ENCODE data around the gene ARFGAP3.

ARFGAP3 gene

GRCh38 chr22:42884616-42885375 is 27.7 kb upstream of the ARFGAP3 start:
- no peak for DNase-seq (ENCODE audit: low spot score)

- no peak for DNase-seq (ENCODE audit: low spot score)
These were observed 26.9 kb upstream of the ARFGAP3 start for GRCh38 chr22:42883970-42884369.

DNA sequence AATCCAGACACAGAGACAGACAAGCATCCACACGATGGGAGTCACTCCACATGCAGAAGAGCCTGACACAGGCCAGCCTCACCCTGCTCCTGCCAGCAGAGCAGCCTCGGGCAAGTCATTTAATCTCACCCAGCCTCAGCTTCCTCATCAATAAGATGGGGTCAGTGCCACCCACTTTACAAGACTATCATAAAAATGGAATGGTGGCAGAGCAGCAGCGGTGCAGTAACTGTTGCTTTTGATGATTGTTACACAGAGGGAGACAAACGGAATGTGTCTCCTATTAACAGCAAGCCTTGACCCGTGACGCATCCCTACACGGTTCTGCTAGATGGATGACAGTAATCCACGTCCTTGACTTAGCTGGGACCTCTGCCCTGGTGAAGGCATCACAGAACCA is 26.0 kb upstream of the ARFGAP3 start:
- no peak for DNase-seq (ENCODE audit: low spot score)

DNA sequence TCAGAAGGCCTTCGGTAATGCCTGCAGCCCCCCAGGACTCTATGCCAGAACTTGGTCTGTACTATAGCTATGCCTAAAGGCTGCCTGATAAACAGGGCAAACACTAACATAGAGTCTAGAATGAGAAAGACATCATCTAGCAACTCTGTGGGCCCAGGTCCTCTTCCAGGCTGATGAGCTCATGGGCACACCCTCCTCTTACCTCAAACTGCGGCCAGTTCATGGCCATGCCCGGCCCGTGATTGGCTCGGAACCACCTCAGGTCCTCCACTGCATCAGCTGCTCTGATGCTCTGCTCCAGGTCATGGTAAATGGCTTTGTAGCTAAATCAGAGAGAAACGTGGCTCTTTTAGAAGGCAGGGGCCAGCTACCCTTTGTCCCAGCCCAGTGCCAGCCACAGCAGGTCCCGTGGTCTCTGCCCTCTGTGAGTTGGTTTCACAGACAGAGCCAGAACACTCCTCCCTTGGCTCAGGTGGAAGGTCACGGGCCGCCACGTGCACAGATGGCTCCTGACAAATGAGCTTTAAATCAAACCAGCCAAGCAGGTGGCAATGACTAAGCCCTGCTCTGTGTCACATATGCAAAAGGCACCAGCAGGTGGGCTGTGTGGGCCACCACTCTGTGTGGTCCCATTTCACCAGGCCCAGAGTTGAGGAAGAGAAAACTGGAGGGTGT is 25.0 kb upstream of the ARFGAP3 start:
- DNase-seq (ENCODE audit: low spot score) = no peak

DNA sequence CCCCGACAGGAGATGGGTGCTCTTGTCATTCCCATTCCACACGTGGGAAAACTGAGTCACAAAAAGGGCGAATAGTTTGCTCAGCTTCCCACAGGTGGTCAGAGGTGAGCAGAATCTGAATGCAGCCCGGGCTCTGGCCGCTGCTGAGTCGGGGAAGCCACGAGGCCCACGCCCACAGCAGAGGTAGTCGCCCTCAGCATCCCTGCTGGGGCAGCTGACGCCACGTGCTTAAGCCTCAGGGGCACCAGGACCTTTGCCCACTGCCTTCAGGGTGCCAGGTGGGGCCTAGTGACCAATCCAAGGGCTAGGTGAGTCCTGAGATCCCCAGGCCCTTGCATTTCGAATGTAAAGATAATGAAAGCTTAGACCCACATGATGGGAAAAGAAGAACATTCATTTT is 24.2 kb upstream of the ARFGAP3 start:
- no peak for DNase-seq (ENCODE audit: low spot score)

DNA sequence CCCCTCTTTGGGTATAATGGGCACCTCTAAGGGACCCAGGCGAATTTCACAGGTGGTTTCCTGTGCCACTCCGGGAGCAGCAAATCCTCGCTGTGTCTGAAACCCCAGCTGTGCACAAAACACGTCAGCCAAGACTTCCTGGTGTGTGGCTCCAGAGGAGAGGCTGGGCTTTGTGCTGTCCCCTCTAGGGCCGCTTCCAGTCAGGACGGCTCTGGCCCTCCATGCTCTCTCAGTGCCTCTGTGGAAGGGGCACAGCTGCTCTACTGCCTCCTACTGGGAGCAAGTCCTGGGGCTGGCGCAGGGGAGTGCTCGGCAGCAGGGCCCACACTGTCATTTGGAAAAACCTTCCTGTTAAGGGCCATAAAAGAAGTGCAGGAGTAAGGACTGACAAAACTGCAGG is 23.7 kb upstream of the ARFGAP3 start:
- no peak for DNase-seq (ENCODE audit: low spot score)

DNA sequence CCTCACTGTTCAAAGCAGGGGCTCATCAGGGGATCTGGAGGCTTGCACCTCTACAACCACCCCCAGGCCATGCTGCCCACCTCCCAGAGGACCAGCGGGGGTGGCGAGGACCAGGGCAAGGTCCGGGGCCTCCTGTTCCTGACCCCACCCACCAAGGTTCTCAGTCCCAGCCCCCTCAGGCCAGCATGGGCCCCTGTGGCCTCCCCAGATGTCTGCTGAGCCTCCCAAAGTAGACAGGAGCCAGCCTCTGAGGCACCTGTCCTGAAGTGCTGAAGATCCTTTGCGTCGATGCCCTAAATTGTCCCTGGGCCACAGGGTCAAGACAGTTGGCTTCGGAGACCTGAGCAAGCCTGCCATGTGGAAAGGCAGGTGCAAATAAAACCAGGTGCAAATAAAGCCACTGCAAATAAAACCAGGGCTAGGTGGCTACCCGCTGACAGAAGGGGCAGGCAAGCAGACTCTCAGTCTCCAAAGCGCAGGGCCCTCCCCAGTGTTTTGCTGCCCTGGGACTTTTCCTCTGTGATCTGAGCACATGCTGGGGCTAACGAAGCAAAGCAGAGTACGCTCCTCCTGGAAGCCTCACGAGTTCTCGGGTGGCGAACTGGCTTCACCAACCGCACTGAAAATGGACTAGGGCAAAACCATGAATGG is 22.4 kb upstream of the ARFGAP3 start:
- DNase-seq (ENCODE audit: low spot score) = no peak

- no peak for DNase-seq (ENCODE audit: low spot score)
These were observed 21.7 kb upstream of the ARFGAP3 start for GRCh38 chr22:42878561-42879305.

- DNase-seq (ENCODE audit: low spot score) = no peak
These were observed 20.7 kb upstream of the ARFGAP3 start for GRCh38 chr22:42877597-42878340.

GRCh38 chr22:42877158-42877557 is 20.1 kb upstream of the ARFGAP3 start:
- DNase-seq (ENCODE audit: low spot score) = no peak

DNA sequence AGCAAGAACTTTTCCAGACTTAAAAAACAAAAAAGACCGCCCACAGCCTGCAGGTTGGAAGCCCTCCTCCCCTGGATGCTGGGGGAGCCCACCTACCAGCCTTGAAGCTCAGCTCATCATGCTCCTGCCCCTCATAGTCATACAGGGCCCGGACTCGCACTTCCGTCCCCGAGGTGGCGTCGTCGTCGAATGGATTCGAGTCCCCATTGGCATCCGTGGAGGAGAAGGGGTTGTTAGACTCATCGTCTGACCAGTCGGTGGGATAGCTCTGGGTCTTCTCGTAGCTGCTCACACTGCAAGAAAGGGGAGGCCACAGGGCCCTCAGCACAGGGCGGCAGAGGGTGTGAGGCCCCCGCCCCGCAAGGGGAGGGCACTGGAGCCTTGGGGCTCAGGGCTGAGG is 19.0 kb upstream of the ARFGAP3 start:
- DNase-seq (ENCODE audit: low spot score) = no peak

DNA sequence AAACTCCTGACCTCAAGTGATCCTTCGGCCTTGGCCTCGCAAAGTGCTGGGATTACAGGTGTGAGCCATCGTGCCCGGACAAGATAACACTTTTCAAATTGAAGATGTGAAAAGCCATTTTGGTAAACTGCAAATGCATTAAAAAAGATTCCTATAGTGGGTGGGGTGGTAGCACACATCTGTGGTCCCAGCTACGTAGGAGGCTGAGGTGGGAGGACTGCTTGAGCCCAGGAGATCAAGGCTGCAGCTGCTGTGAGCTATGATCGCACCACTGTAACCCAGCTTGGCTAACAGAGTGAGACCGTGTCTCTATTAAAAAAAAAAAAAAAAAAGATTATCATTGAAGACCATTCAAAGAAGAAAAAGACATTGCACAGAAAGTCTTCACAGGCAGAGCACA is 16.9 kb upstream of the ARFGAP3 start:
- no peak for DNase-seq (ENCODE audit: low spot score)

GRCh38 chr22:42873356-42873755 is 16.3 kb upstream of the ARFGAP3 start:
- no peak for DNase-seq (ENCODE audit: low spot score)

DNA sequence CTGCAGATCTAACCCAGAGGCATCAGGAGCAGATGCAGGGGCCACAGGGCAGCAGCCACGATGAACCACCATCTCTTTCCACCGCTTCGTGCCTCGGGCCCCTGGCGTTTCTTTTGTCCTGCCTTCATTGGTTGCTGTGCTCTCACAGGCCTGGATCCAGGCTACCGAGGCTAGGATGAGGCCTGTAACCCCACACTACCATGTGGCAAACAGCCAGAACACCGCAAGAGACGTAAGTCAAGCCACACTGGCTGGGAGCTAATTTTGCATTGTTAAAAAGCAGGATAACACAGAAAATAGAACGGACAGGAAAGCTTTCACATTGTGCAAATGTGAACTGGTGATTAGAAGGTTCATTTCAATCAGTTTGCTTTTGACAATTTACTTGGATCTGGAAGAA is 15.7 kb upstream of the ARFGAP3 start:
- DNase-seq (ENCODE audit: low spot score) = no peak

DNA sequence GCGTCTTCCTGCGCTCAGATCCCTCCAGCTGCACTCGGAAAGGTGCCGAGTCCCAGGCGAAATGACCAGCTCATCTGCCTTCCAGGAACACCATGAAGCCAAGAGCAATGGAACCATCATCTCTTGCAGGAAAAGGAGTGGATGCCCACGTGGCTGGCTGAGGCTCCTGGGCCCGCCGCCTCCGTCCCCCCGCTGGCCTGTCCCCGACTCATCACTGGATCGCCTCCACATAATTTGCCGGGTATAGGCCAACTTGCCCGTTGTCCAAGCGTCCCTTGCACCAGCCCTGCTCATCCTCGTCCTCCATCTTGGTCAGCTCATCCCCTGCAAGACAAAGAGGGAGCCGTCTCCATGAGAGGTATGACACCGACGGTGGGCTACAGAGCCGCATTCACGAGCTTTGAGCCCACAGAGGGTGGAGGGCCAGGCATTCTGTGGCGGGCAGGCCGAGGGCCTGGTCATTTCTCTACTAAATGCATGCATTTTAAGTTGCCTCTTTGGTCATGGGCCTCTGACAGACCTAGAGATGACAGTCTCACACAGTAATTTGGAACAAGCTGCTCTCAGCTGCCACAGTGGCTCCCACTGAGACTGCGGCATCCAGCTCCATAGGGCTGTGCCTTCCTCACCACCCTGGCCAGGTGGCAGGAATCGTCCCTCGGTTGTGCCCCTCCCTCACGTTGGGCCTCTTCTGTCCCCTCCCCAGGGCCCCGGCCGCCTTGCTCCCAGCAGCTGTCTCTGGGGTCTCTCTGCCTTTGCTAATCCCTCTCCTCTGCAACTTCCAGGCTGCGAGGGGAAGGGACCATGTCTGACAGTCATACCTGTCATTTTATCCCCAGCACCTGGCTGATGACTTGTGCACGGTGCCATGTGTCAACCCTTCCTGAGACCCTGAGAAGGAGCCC is 14.3 kb upstream of the ARFGAP3 start:
- DNase-seq (ENCODE audit: low spot score) = no peak

DNA sequence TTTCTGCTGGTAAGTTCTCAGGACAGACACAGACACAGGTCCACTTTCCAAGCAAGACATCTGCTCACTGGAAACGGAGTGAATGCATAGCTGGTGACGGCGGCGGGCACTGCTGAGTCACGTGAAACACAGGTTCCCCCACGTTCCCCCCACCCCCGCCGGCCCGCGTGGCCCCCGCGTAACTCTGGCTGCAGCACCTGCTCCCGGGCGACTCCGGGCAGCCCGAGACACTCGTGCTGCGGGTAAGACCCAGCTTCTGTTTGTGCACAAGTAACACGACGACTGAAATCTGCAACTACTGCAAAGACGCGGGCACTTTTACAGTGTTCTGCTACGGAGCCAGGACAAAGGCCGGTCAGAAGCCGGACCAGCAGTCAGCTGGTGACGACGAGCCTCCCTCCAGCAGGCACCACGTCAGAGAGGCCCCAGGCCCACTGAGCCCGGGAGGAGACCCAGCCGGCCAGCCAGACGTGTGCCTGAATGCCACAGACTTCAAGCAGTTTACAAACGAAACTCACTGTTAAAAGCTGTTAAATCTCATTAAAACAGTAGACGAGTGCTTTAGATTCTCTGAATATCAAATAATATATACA is 12.9 kb upstream of the ARFGAP3 start:
- DNase-seq (ENCODE audit: low spot score) = no peak

DNA sequence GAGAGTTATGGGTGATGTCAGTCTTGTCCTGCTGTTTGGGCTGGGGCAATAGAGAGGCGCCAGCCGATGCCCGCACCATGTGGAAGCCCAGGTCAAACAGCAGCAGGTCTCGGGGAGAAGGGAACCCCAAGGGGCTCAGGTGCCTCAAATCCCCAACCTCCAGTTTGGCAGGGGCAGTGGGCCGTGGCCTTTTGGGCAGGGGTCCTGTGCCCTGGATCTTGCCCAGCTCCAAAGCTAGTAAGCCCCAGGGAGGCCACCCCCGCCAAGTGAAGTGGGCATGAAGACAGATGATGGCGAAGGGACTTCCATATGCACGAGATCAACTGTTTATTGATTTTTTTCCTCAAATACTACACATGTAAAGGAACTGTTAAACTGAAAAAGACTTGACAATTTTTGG is 12.4 kb upstream of the ARFGAP3 start:
- DNase-seq (ENCODE audit: low spot score) = no peak

DNA sequence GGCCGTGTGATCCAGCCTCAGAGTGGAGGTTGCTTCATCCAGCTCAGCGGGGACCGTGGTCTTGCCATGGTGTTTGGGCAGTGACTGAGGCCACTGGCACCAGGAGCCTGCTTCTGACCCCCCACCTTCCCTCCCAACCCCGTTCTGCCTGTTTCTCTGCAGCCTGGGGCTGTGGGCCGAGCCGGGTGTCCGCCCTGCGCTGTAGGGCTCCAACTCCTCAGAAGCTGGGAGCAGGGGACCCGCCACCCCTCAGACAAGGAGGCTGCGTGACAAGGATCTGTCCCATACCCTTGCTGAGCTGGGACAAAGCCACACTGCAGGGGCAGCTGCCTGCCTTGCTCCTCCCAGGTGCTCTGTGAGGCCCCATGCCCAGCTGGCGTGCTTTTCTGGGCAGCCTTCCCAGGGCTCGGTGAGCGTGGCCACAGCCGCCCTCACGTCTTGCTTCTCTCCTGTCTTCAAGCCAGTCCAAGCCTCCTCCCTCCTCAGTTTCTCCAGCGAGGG is 11.7 kb upstream of the ARFGAP3 start:
- DNase-seq (ENCODE audit: low spot score) = no peak

DNA sequence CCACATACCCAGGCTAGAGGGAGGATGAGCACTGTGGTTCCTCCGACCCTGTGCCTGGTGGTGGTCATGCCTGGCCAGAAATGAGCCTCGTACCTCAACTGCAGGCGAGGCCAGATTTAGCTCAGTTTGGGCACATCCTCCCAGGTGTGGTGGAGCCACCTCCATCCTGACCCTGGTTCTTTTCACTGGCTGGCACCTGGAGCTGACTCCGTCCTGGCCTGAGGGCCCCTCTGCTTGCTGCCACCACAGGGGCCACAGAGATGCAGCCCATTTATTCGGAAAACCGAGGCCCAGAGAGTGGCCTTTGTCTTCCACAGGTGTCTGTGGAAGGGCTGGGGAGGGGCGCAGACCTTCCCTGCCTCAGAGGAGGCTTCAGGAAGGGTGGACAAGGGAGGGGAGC is 9.0 kb upstream of the ARFGAP3 start:
- DNase-seq (ENCODE audit: low spot score) = no peak

GRCh38 chr22:42865536-42865935 is 8.5 kb upstream of the ARFGAP3 start:
- no peak for DNase-seq (ENCODE audit: low spot score)
